Skin epidermis (tissue), 12 donors: ENCODE measurements around the gene CSNK1G1.

Source experiments
- H3K27ac ChIP-seq, 21 experiments: fragments of 200-600 bp; sonication (generic) in 11 of 21; one replicate each; pipeline ENCODE4 v1.5.0; 2020; ENCODE audit warnings: mild to moderate bottlenecking in 3 of 21, inconsistent platforms in 2 of 21, moderate library complexity in 2 of 21
- H3K4me3 ChIP-seq, 7 experiments: fragments of 200-600 bp; sonication (generic) in 2 of 7; one replicate each; pipeline ENCODE4 v1.5.0; 2020; ENCODE audit warnings: inconsistent platforms in 2 of 7, mild to moderate bottlenecking in 2 of 7, moderate library complexity in 1 of 7

The CSNK1G1 gene

GRCh38 chr15:64117759-64118487 lies 238.1 kb downstream of the CSNK1G1 start:
- Histone ChIP-seq H3K27ac (no peak overlapping the region), H3K4me3 (no peak overlapping the region)
